Embryonic facial prominence (tissue), 1 donor: ENCODE measurements around the gene ZNF212.
"Not testable (repeated sequence)": the region's sequence is repeated elsewhere in the genome, so short reads cannot be mapped to it uniquely, and the experiment has no call there.

Source experiments
- DNase-seq: peaks from one replicate; pipeline ENCODE4 v3.0.0-alpha.2; 2016; ENCODE audit errors: extremely low spot score

ZNF212 gene

GRCh38 chr7:149252378-149252777, 12.9 kb downstream of the ZNF212 start:
- no peak for DNase-seq

GRCh38 chr7:149253665-149254064, 14.2 kb downstream of the ZNF212 start:
- no peak for DNase-seq

- no peak for DNase-seq
These were observed 14.9 kb downstream of the ZNF212 start for GRCh38 chr7:149254181-149254858.

GRCh38 chr7:149255174-149255573, 15.7 kb downstream of the ZNF212 start:
- DNase-seq, result no peak

GRCh38 chr7:149256568-149256967, 17.1 kb downstream of the ZNF212 start:
- DNase-seq, result no peak

- no peak for DNase-seq
These were observed 17.7 kb downstream of the ZNF212 start for GRCh38 chr7:149257146-149257545.

GRCh38 chr7:149261316-149261828, 21.9 kb downstream of the ZNF212 start:
- DNase-seq, result no peak

GRCh38 chr7:149261829-149262617, 22.6 kb downstream of the ZNF212 start, which contains the start of gene ZNF783:
Gene ZNF783, plus strand, starts transcription at chr7:149262196. Its CDS starts 138 bp downstream, at chr7:149262334.
- peak; percentile 72 for DNase-seq

- no peak for DNase-seq
These were observed 27.0 kb downstream of the ZNF212 start for GRCh38 chr7:149266451-149266850.

- DNase-seq, result no peak
These were observed 28.3 kb downstream of the ZNF212 start for GRCh38 chr7:149267733-149268132.

- DNase-seq, result not testable (repeated sequence)
These were observed 35.0 kb downstream of the ZNF212 start for GRCh38 chr7:149274424-149274823.

- DNase-seq, result no peak
These were observed 38.4 kb downstream of the ZNF212 start for GRCh38 chr7:149277871-149278270.

- no peak for DNase-seq
These were observed 38.9 kb downstream of the ZNF212 start for GRCh38 chr7:149278396-149278795.

- no peak for DNase-seq
These were observed 39.8 kb downstream of the ZNF212 start for GRCh38 chr7:149279111-149279743.

GRCh38 chr7:149280151-149280550, 40.7 kb downstream of the ZNF212 start:
- DNase-seq, result no peak

- DNase-seq, result no peak
These were observed 41.4 kb downstream of the ZNF212 start for GRCh38 chr7:149280661-149281507.

GRCh38 chr7:149281508-149282330, 42.3 kb downstream of the ZNF212 start:
- no peak for DNase-seq

- no peak for DNase-seq
These were observed 42.8 kb downstream of the ZNF212 start for GRCh38 chr7:149282331-149282655.

- no peak for DNase-seq
These were observed 43.9 kb downstream of the ZNF212 start for GRCh38 chr7:149283321-149283720.

- DNase-seq, result no peak
These were observed 44.9 kb downstream of the ZNF212 start for GRCh38 chr7:149284343-149284742.
